ENCODE measurements around the gene SLC17A7.

Gene SLC17A7

GRCh38 chr19:49425178-49425577 is 16.1 kb downstream of the SLC17A7 start, which contains the start of gene GFY:
TSS of gene GFY (plus strand) at chr19:49425388. CDS start at chr19:49426431, 1,043 bp downstream.
- peaks cover 44 to 61% of the 10 kb centered on the region in 2 donors for H3K4me1 Mint-ChIP-seq (ENCODE audit: low read depth in 2 of 2)
- peaks cover 94 to 100% of the 10 kb centered on the region in 2 donors for H3K27me3 Mint-ChIP-seq
- no peak for ATAC-seq (replicated peaks)
- DNase-seq = no peak
- H3K36me3 Mint-ChIP-seq (ENCODE audit: insufficient read depth) = peaks cover 16% of the 10 kb centered on the region
- H3K4me3 Mint-ChIP-seq = no peak within 1 kb of the TSS
- no peaks in the 10 kb centered on the region for H3K9me3 Mint-ChIP-seq
- H3K27ac Mint-ChIP-seq = no peak within 1 kb of the TSS

- DNase-seq (peak in 2 of 3 experiments; percentile 32 to 35), ATAC-seq (replicated peaks) (peak; percentile 81)
- H3K36me3 Mint-ChIP-seq (ENCODE audit: insufficient read depth) = peaks cover 19% of the 10 kb centered on the region
- no peaks in the 10 kb centered on the region for H3K9me3 Mint-ChIP-seq
- peaks cover 94 to 100% of the 10 kb centered on the region in 2 donors for H3K27me3 Mint-ChIP-seq
- peaks cover 44 to 61% of the 10 kb centered on the region in 2 donors for H3K4me1 Mint-ChIP-seq (ENCODE audit: low read depth in 2 of 2)
- H3K4me3 Mint-ChIP-seq = peak overlapping the region; percentile 57 to 69
- no peak overlapping the region for H3K27ac Mint-ChIP-seq
Measured at GRCh38 chr19:49423985-49424303, 17.4 kb downstream of the SLC17A7 start.

GRCh38 chr19:49423071-49423984 is 18.0 kb downstream of the SLC17A7 start, which contains the start of gene PTH2:
TSS of gene PTH2 (minus strand) at chr19:49423441. CDS start at chr19:49423339, 102 bp downstream.
- Mint-ChIP-seq H3K4me1 (ENCODE audit: low read depth in 2 of 2) (peaks cover 44 to 56% of the 10 kb centered on the region in 2 donors), H3K27ac (no peak within 1 kb of the TSS), H3K27me3 (peaks cover 94 to 100% of the 10 kb centered on the region in 2 donors), H3K36me3 (ENCODE audit: insufficient read depth) (peaks cover 15% of the 10 kb centered on the region), H3K4me3 (peak within 1 kb of the TSS; percentile 69 to 83), H3K9me3 (no peaks in the 10 kb centered on the region)
- DNase-seq = no peak
- ATAC-seq (replicated peaks) = no peak

GRCh38 chr19:49422407-49423070 is 18.8 kb downstream of the SLC17A7 start:
- Mint-ChIP-seq H3K27ac (no peak overlapping the region), H3K27me3 (peaks cover 94 to 100% of the 10 kb centered on the region in 2 donors), H3K9me3 (no peaks in the 10 kb centered on the region), H3K36me3 (ENCODE audit: insufficient read depth) (peaks cover 10% of the 10 kb centered on the region), H3K4me3 (peak overlapping the region; percentile 69 to 83), H3K4me1 (ENCODE audit: low read depth in 2 of 2) (peaks cover 39 to 49% of the 10 kb centered on the region in 2 donors)
- ATAC-seq (replicated peaks) = peak; percentile 67
- peak; percentile 53 to 57 (median 56) for DNase-seq

GRCh38 chr19:49421878-49422202 is 19.5 kb downstream of the SLC17A7 start:
- Mint-ChIP-seq H3K9me3 (no peaks in the 10 kb centered on the region), H3K36me3 (ENCODE audit: insufficient read depth) (peaks cover 7% of the 10 kb centered on the region), H3K4me3 (peak overlapping the region; percentile 29 to 59), H3K27me3 (peaks cover 91 to 100% of the 10 kb centered on the region in 2 donors), H3K27ac (peak overlapping the region in 1 of 2 donors; percentile 60), H3K4me1 (ENCODE audit: low read depth in 2 of 2) (peaks cover 35 to 43% of the 10 kb centered on the region in 2 donors)
- DNase-seq (no peak), ATAC-seq (replicated peaks) (no peak)

- H3K4me3 Mint-ChIP-seq = peak overlapping the region; percentile 29 to 59
- H3K27ac Mint-ChIP-seq = peak overlapping the region in 1 of 2 donors; percentile 60
- no peaks in the 10 kb centered on the region for H3K9me3 Mint-ChIP-seq
- peaks cover 7% of the 10 kb centered on the region for H3K36me3 Mint-ChIP-seq (ENCODE audit: insufficient read depth)
- ATAC-seq (replicated peaks) (no peak), DNase-seq (no peak)
- peaks cover 32 to 37% of the 10 kb centered on the region in 2 donors for H3K4me1 Mint-ChIP-seq (ENCODE audit: low read depth in 2 of 2)
- H3K27me3 Mint-ChIP-seq = peaks cover 85 to 100% of the 10 kb centered on the region in 2 donors
Measured at GRCh38 chr19:49421039-49421877, 20.1 kb downstream of the SLC17A7 start.

GRCh38 chr19:49420227-49420626 is 21.1 kb downstream of the SLC17A7 start:
- H3K27ac Mint-ChIP-seq = no peak overlapping the region
- ATAC-seq (replicated peaks) (no peak), DNase-seq (no peak)
- no peaks in the 10 kb centered on the region for H3K9me3 Mint-ChIP-seq
- no peak overlapping the region for H3K4me3 Mint-ChIP-seq
- H3K36me3 Mint-ChIP-seq (ENCODE audit: insufficient read depth) = peaks cover 3% of the 10 kb centered on the region
- peaks cover 81 to 100% of the 10 kb centered on the region in 2 donors for H3K27me3 Mint-ChIP-seq
- peaks cover 23 to 28% of the 10 kb centered on the region in 2 donors for H3K4me1 Mint-ChIP-seq (ENCODE audit: low read depth in 2 of 2)

GRCh38 chr19:49419173-49419572 is 22.2 kb downstream of the SLC17A7 start:
- no peak overlapping the region for H3K4me3 Mint-ChIP-seq
- ATAC-seq (replicated peaks) = no peak
- peaks cover 75 to 91% of the 10 kb centered on the region in 2 donors for H3K27me3 Mint-ChIP-seq
- DNase-seq = no peak
- peaks cover 20 to 28% of the 10 kb centered on the region in 2 donors for H3K4me1 Mint-ChIP-seq (ENCODE audit: low read depth in 2 of 2)
- H3K9me3 Mint-ChIP-seq = no peaks in the 10 kb centered on the region
- H3K36me3 Mint-ChIP-seq (ENCODE audit: insufficient read depth) = peaks cover 3% of the 10 kb centered on the region
- no peak overlapping the region for H3K27ac Mint-ChIP-seq

GRCh38 chr19:49418511-49418910 is 22.8 kb downstream of the SLC17A7 start:
- peaks cover 68 to 85% of the 10 kb centered on the region in 2 donors for H3K27me3 Mint-ChIP-seq
- H3K36me3 Mint-ChIP-seq (ENCODE audit: insufficient read depth) = peaks cover 3% of the 10 kb centered on the region
- H3K9me3 Mint-ChIP-seq = no peaks in the 10 kb centered on the region
- no peak for ATAC-seq (replicated peaks)
- H3K4me3 Mint-ChIP-seq = no peak overlapping the region
- H3K27ac Mint-ChIP-seq = no peak overlapping the region
- peaks cover 15 to 22% of the 10 kb centered on the region in 2 donors for H3K4me1 Mint-ChIP-seq (ENCODE audit: low read depth in 2 of 2)
- DNase-seq = no peak

GRCh38 chr19:49417088-49417487 is 24.2 kb downstream of the SLC17A7 start:
- no peak for DNase-seq
- Mint-ChIP-seq H3K27me3 (peaks cover 55 to 70% of the 10 kb centered on the region in 2 donors), H3K4me1 (ENCODE audit: low read depth in 2 of 2) (peaks cover 10 to 13% of the 10 kb centered on the region in 2 donors), H3K4me3 (no peak overlapping the region), H3K27ac (no peak overlapping the region), H3K9me3 (no peaks in the 10 kb centered on the region), H3K36me3 (ENCODE audit: insufficient read depth) (peaks cover 3% of the 10 kb centered on the region)
- ATAC-seq (replicated peaks) = no peak

GRCh38 chr19:49415810-49416200 is 25.5 kb downstream of the SLC17A7 start:
- H3K4me1 Mint-ChIP-seq (ENCODE audit: low read depth in 2 of 2) = peaks cover 6 to 9% of the 10 kb centered on the region in 2 donors
- no peaks in the 10 kb centered on the region for H3K9me3 Mint-ChIP-seq
- H3K4me3 Mint-ChIP-seq = no peak overlapping the region
- DNase-seq = no peak
- ATAC-seq (replicated peaks) = no peak
- H3K36me3 Mint-ChIP-seq (ENCODE audit: insufficient read depth) = peaks cover 3% of the 10 kb centered on the region
- no peak overlapping the region for H3K27ac Mint-ChIP-seq
- peaks cover 42 to 57% of the 10 kb centered on the region in 2 donors for H3K27me3 Mint-ChIP-seq

GRCh38 chr19:49415102-49415809 is 26.1 kb downstream of the SLC17A7 start:
- Mint-ChIP-seq H3K27ac (no peak overlapping the region), H3K4me1 (ENCODE audit: low read depth in 2 of 2) (peaks cover 6 to 12% of the 10 kb centered on the region in 2 donors), H3K4me3 (no peak overlapping the region), H3K27me3 (peaks cover 37 to 52% of the 10 kb centered on the region in 2 donors), H3K36me3 (ENCODE audit: insufficient read depth) (peaks cover 3% of the 10 kb centered on the region), H3K9me3 (no peaks in the 10 kb centered on the region)
- no peak for DNase-seq
- no peak for ATAC-seq (replicated peaks)
